Stromal cell of bone marrow (primary cell): ENCODE data around the gene USP31.
"Not testable (repeated sequence)": the region's sequence is repeated elsewhere in the genome, so short reads cannot be mapped to it uniquely, and the experiment has no call there.

Experiments
- DNase-seq: peaks from one replicate; pipeline ENCODE4 v3.0.0-alpha.2; 2012; ENCODE audit warnings: low read depth

Gene USP31

GRCh38 chr16:23160082-23160481 is 10.8 kb upstream of the USP31 start:
- no peak for DNase-seq

GRCh38 chr16:23158114-23158513 is 8.9 kb upstream of the USP31 start:
- no peak for DNase-seq

GRCh38 chr16:23156946-23157460 is 7.8 kb upstream of the USP31 start:
- DNase-seq, result no peak

- DNase-seq, result no peak
Measured at GRCh38 chr16:23156110-23156509, 6.9 kb upstream of the USP31 start.

- no peak for DNase-seq
Measured at GRCh38 chr16:23155445-23156049, 6.3 kb upstream of the USP31 start.

- no peak for DNase-seq
Measured at GRCh38 chr16:23152386-23153178, 3.3 kb upstream of the USP31 start.

GRCh38 chr16:23149993-23150364 is 727 bp upstream of the USP31 start:
- DNase-seq, result no peak

GRCh38 chr16:23148513-23149266 is 562 bp downstream of the USP31 start:
- DNase-seq, result no peak

- DNase-seq, result no peak
Measured at GRCh38 chr16:23148166-23148512, 1.1 kb downstream of the USP31 start.

- DNase-seq, result no peak
Measured at GRCh38 chr16:23147666-23148065, 1.6 kb downstream of the USP31 start.

- DNase-seq, result no peak
Measured at GRCh38 chr16:23146877-23147601, 2.2 kb downstream of the USP31 start.

- peak; percentile 23 for DNase-seq
Measured at GRCh38 chr16:23145608-23146007, 3.6 kb downstream of the USP31 start.

- DNase-seq, result no peak
Measured at GRCh38 chr16:23145186-23145585, 4.1 kb downstream of the USP31 start.

- DNase-seq, result not testable (repeated sequence)
Measured at GRCh38 chr16:23144393-23144792, 4.9 kb downstream of the USP31 start.

GRCh38 chr16:23143391-23143790 is 5.9 kb downstream of the USP31 start:
- no peak for DNase-seq

- no peak for DNase-seq
Measured at GRCh38 chr16:23141959-23142740, 7.1 kb downstream of the USP31 start.

GRCh38 chr16:23141500-23141899 is 7.8 kb downstream of the USP31 start:
- DNase-seq, result no peak

- no peak for DNase-seq
Measured at GRCh38 chr16:23141033-23141432, 8.2 kb downstream of the USP31 start.

- no peak for DNase-seq
Measured at GRCh38 chr16:23140107-23140506, 9.1 kb downstream of the USP31 start.

GRCh38 chr16:23137818-23138217 is 11.4 kb downstream of the USP31 start:
- no peak for DNase-seq

GRCh38 chr16:23137256-23137655 is 12.0 kb downstream of the USP31 start:
- DNase-seq, result no peak
